NCI-H1436 (cell line): ENCODE data around the gene SAPCD2.

Source experiments
- DNase-seq: peaks from one replicate; lab custom pipeline; 2025; lab: John Stamatoyannopoulos, UW

SAPCD2 gene

GRCh38 chr9:137107312-137107921 lies 37.1 kb upstream of the SAPCD2 start:
- no peak for DNase-seq

GRCh38 chr9:137106662-137107250 lies 36.4 kb upstream of the SAPCD2 start:
- DNase-seq, result no peak

GRCh38 chr9:137105814-137106661 lies 35.7 kb upstream of the SAPCD2 start:
- no peak for DNase-seq

- DNase-seq, result no peak
These were observed 33.0 kb upstream of the SAPCD2 start for GRCh38 chr9:137103206-137103999.

GRCh38 chr9:137099231-137099630 lies 28.9 kb upstream of the SAPCD2 start:
- DNase-seq, result no peak

- DNase-seq, result no peak
These were observed 27.6 kb upstream of the SAPCD2 start for GRCh38 chr9:137097761-137098462.

- DNase-seq, result no peak
These were observed 26.6 kb upstream of the SAPCD2 start for GRCh38 chr9:137096785-137097546.

- no peak for DNase-seq
These were observed 25.5 kb upstream of the SAPCD2 start for GRCh38 chr9:137095664-137096517.

GRCh38 chr9:137089232-137089947 lies 19.0 kb upstream of the SAPCD2 start:
- DNase-seq, result no peak

GRCh38 chr9:137088121-137088520 lies 17.8 kb upstream of the SAPCD2 start:
- no peak for DNase-seq

GRCh38 chr9:137087409-137087925 lies 17.1 kb upstream of the SAPCD2 start:
- no peak for DNase-seq

- DNase-seq, result peak; percentile 99
These were observed 16.4 kb upstream of the SAPCD2 start, which contains the start of gene MAN1B1 for GRCh38 chr9:137086531-137087408. Gene MAN1B1, plus strand, starts transcription at chr9:137086985. Its CDS starts 15 bp downstream, at chr9:137087000.

GRCh38 chr9:137085920-137086530 lies 15.7 kb upstream of the SAPCD2 start:
- DNase-seq, result no peak

- DNase-seq, result no peak
These were observed 14.2 kb upstream of the SAPCD2 start for GRCh38 chr9:137084526-137084925.

GRCh38 chr9:137083394-137084004 lies 13.1 kb upstream of the SAPCD2 start:
- no peak for DNase-seq

- no peak for DNase-seq
These were observed 12.6 kb upstream of the SAPCD2 start for GRCh38 chr9:137082925-137083290.
